Measurements from ENCODE around the gene VAV2.

Gene VAV2

DNA sequence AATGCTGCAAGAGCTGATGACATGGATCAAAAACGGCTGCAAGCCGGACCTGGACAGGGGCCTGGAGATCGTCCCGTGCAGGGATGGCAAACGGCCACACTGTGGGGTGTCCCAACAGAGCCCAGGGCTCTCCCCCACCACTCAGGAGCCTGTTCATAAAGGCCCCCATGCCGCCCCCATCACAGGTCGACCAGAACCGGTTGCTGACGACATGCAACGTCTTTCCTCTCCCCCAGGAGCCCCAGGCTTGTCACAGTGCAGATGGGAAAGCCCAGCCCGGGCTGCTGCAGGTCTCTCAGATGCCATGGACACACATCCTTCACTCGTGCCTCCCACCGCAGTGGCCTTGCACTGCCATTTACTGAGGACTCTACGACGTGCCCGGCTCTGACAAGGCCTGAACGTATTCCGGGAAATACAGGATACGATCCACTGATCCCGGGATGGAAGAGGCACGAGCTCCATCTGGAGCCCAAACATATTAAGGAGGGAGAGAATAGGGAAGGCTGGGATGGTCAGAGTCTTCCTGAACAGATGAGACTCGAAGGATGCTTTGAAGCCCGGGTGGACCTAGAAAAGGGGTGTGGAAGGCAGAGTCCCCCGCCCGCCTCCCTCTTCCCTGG, 177.4 kb downstream of the VAV2 start:
- Histone ChIP-seq H3K9ac (ENCODE audit: low read depth, low read length, poor library complexity) (no peak overlapping the region), H3K4me2 (ENCODE audit: insufficient read depth, low read length, poor library complexity, severe bottlenecking) (no peak overlapping the region), H2BK12ac (ENCODE audit: low read length) (no peak overlapping the region), H3K27ac (replicated peaks; ENCODE audit: low read length) (no peak overlapping the region), H3K14ac (ENCODE audit: low read length) (no peak overlapping the region), H3K79me1 (ENCODE audit: low read depth, low read length) (peaks cover 7% of the 10 kb centered on the region), H4K8ac (ENCODE audit: low read depth, low read length) (peak overlapping the region; percentile 53), H3K4ac (ENCODE audit: low read length) (no peak overlapping the region), H3K4me3 (ENCODE audit: low read length in 2 of 2) (no peak overlapping the region), H3K4me1 (ENCODE audit: control insufficient read depth in 2 of 2, insufficient read depth in 1 of 2, low read depth in 1 of 2, low read length in 2 of 2) (no peaks in the 10 kb centered on the region), H2BK120ac (ENCODE audit: low read depth, low read length) (no peak overlapping the region), H3K23ac (ENCODE audit: low read depth, low read length, poor library complexity) (no peak overlapping the region), H3K27me3 (ENCODE audit: control insufficient read depth in 3 of 3, insufficient read depth in 3 of 3, low read depth in 1 of 3, low read length in 3 of 3) (no peaks in the 10 kb centered on the region), H4K91ac (ENCODE audit: low read depth, low read length, poor library complexity) (no peak overlapping the region), H2AFZ (ENCODE audit: low read length) (no peak overlapping the region), H3K9me3 (replicated peaks in 1 of 2; ENCODE audit: control insufficient read depth in 2 of 2, insufficient read depth in 1 of 2, low read depth in 1 of 2, low read length in 2 of 2) (no peaks in the 10 kb centered on the region), H2BK5ac (ENCODE audit: low read length) (no peak overlapping the region), H3K18ac (ENCODE audit: low read length) (peak overlapping the region; percentile 53), H2AK5ac (ENCODE audit: low read depth, low read length) (no peak overlapping the region), H3K36me3 (replicated peaks in 1 of 2; ENCODE audit: control insufficient read depth in 2 of 2, insufficient read depth in 2 of 2, low read length in 2 of 2) (peaks cover 3 to 47% of the 10 kb centered on the region in 2 donors), H2BK15ac (ENCODE audit: low read length) (no peak overlapping the region)
- DNase-seq (ENCODE audit: low spot score) = no peak
- no CpG with 5 or more reads among the region's 25 CpGs for WGBS, 2 donors (ENCODE audit: extremely low coverage in 2 of 2, insufficient read length in 2 of 2, insufficient replicate concordance in 1 of 2)

DNA sequence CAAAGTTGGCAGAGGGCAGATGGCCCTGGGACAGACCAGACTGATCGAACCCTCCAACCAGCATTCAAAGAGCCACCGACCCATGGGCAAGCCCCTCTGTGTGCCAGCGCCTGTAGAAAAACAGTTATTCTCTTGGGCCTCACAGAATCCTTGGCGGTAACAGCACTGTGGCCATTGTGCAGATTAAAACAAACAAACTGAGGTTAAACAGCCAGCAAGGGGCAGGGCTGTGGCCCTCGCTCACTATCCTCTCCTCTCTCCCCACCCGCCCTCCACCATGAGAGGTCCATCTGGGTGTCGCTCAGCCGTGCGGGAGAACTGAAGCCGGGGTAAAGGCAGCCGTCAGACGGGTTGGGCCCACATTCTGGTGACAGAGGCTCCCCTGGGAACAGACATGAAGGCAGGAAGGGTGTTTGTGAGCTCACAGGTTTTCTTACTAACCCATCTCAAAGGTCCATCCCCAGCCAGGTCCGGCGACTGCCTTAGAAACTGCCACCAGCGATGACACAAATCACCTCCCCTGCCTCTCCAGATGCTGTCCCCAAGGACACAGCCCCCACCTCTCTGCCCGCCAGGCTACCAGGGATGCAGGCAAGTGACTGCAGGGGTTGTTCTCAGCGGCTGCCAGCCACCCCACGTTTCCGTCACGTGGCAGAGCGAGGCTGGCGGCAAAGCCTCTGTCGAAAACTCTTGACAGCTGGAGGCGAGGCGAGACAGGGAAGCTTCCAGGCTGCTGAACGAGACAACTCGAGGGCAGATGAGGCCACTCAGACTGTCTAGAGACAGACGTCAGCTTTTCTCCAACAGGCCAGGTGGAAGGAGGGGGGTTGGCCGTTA, 178.2 kb downstream of the VAV2 start:
- no peaks in the 10 kb centered on the region for H3K9me3 ChIP-seq (replicated peaks in 1 of 2; ENCODE audit: control insufficient read depth in 2 of 2, insufficient read depth in 1 of 2, low read depth in 1 of 2, low read length in 2 of 2)
- no peak overlapping the region for H2AFZ ChIP-seq (ENCODE audit: low read length)
- peak overlapping the region; percentile 53 for H4K8ac ChIP-seq (ENCODE audit: low read depth, low read length)
- H3K27me3 ChIP-seq (ENCODE audit: control insufficient read depth in 3 of 3, insufficient read depth in 3 of 3, low read depth in 1 of 3, low read length in 3 of 3) = no peaks in the 10 kb centered on the region
- peak overlapping the region; percentile 53 for H3K18ac ChIP-seq (ENCODE audit: low read length)
- peak overlapping the region; percentile 42 for H2BK5ac ChIP-seq (ENCODE audit: low read length)
- no peak overlapping the region for H3K27ac ChIP-seq (replicated peaks; ENCODE audit: low read length)
- H4K91ac ChIP-seq (ENCODE audit: low read depth, low read length, poor library complexity) = no peak overlapping the region
- H3K14ac ChIP-seq (ENCODE audit: low read length) = no peak overlapping the region
- no peak overlapping the region for H2BK15ac ChIP-seq (ENCODE audit: low read length)
- no peak overlapping the region for H2AK5ac ChIP-seq (ENCODE audit: low read depth, low read length)
- WGBS, 2 donors (ENCODE audit: extremely low coverage in 2 of 2, insufficient read length in 2 of 2, insufficient replicate concordance in 1 of 2) = no CpG with 5 or more reads among the region's 29 CpGs
- no peak overlapping the region for H3K4me2 ChIP-seq (ENCODE audit: insufficient read depth, low read length, poor library complexity, severe bottlenecking)
- H2BK120ac ChIP-seq (ENCODE audit: low read depth, low read length) = no peak overlapping the region
- peaks cover 3 to 51% of the 10 kb centered on the region in 2 donors for H3K36me3 ChIP-seq (replicated peaks in 1 of 2; ENCODE audit: control insufficient read depth in 2 of 2, insufficient read depth in 2 of 2, low read length in 2 of 2)
- no peak overlapping the region for H3K4ac ChIP-seq (ENCODE audit: low read length)
- H2BK12ac ChIP-seq (ENCODE audit: low read length) = no peak overlapping the region
- peak overlapping the region; percentile 2 for H3K23ac ChIP-seq (ENCODE audit: low read depth, low read length, poor library complexity)
- no peak overlapping the region for H3K4me3 ChIP-seq (ENCODE audit: low read length in 2 of 2)
- no peaks in the 10 kb centered on the region for H3K4me1 ChIP-seq (ENCODE audit: control insufficient read depth in 2 of 2, insufficient read depth in 1 of 2, low read depth in 1 of 2, low read length in 2 of 2)
- H3K79me1 ChIP-seq (ENCODE audit: low read depth, low read length) = peaks cover 4% of the 10 kb centered on the region
- no peak overlapping the region for H3K9ac ChIP-seq (ENCODE audit: low read depth, low read length, poor library complexity)
- DNase-seq (ENCODE audit: low spot score) = no peak

GRCh38 chr9:133812941-133813748, 179.0 kb downstream of the VAV2 start:
- peak overlapping the region in 1 of 2 donors; percentile 5 for H3K4me3 ChIP-seq (ENCODE audit: low read length in 2 of 2)
- WGBS, 2 donors (ENCODE audit: extremely low coverage in 2 of 2, insufficient read length in 2 of 2, insufficient replicate concordance in 1 of 2) = no CpG with 5 or more reads among the region's 26 CpGs
- no peak overlapping the region for H4K91ac ChIP-seq (ENCODE audit: low read depth, low read length, poor library complexity)
- peaks cover 5 to 56% of the 10 kb centered on the region in 2 donors for H3K36me3 ChIP-seq (replicated peaks in 1 of 2; ENCODE audit: control insufficient read depth in 2 of 2, insufficient read depth in 2 of 2, low read length in 2 of 2)
- no peak overlapping the region for H3K18ac ChIP-seq (ENCODE audit: low read length)
- no peak overlapping the region for H3K27ac ChIP-seq (replicated peaks; ENCODE audit: low read length)
- H3K4me2 ChIP-seq (ENCODE audit: insufficient read depth, low read length, poor library complexity, severe bottlenecking) = no peak overlapping the region
- no peak overlapping the region for H2AFZ ChIP-seq (ENCODE audit: low read length)
- H3K27me3 ChIP-seq (ENCODE audit: control insufficient read depth in 3 of 3, insufficient read depth in 3 of 3, low read depth in 1 of 3, low read length in 3 of 3) = no peaks in the 10 kb centered on the region
- H3K14ac ChIP-seq (ENCODE audit: low read length) = no peak overlapping the region
- H3K23ac ChIP-seq (ENCODE audit: low read depth, low read length, poor library complexity) = peak overlapping the region; percentile 2
- no peaks in the 10 kb centered on the region for H3K9me3 ChIP-seq (replicated peaks in 1 of 2; ENCODE audit: control insufficient read depth in 2 of 2, insufficient read depth in 1 of 2, low read depth in 1 of 2, low read length in 2 of 2)
- no peaks in the 10 kb centered on the region for H3K4me1 ChIP-seq (ENCODE audit: control insufficient read depth in 2 of 2, insufficient read depth in 1 of 2, low read depth in 1 of 2, low read length in 2 of 2)
- H2BK15ac ChIP-seq (ENCODE audit: low read length) = no peak overlapping the region
- no peak overlapping the region for H2AK5ac ChIP-seq (ENCODE audit: low read depth, low read length)
- DNase-seq (ENCODE audit: low spot score) = no peak
- no peak overlapping the region for H4K8ac ChIP-seq (ENCODE audit: low read depth, low read length)
- no peak overlapping the region for H3K4ac ChIP-seq (ENCODE audit: low read length)
- H3K79me1 ChIP-seq (ENCODE audit: low read depth, low read length) = peaks cover 4% of the 10 kb centered on the region
- no peak overlapping the region for H2BK12ac ChIP-seq (ENCODE audit: low read length)
- no peak overlapping the region for H2BK5ac ChIP-seq (ENCODE audit: low read length)
- H2BK120ac ChIP-seq (ENCODE audit: low read depth, low read length) = no peak overlapping the region
- no peak overlapping the region for H3K9ac ChIP-seq (ENCODE audit: low read depth, low read length, poor library complexity)

All from neuronal stem cell (in vitro differentiated cells).